Panc1 (cell line): ENCODE measurements around the gene FCMR. TPM values are rescaled to one million over a fixed set of nuclear protein-coding genes. Genes with fewer than 3 reads are reported as not detected.

Experiments used
- ATAC-seq: fragments of 200-7000 bp; cut with Tn5 transposase; 2 replicates; pipeline ENCODE4 v1.9.1; 2020; ENCODE audit warnings: mild to moderate bottlenecking, moderate library complexity
- BruUV-seq: library from RNA; stranded (reverse); fragments of 400-500 nt; replicated peaks from 2 replicates; lab custom pipeline; 2021; lab: Mats Ljungman, UMichigan
- CTCF ChIA-PET: fragments of 300-600 bp; sonication (Branson Sonifier 250); formaldehyde crosslinking; loops from one replicate; lab custom pipeline; 2022; ENCODE audit warnings: antibody characterized with exemption; lab: Charles Lee
- POLR2A ChIA-PET: fragments of 300-600 bp; sonication (Branson Sonifier 250); formaldehyde crosslinking; loops from one replicate; lab custom pipeline; 2022; ENCODE audit warnings: antibody characterized with exemption; lab: Charles Lee
- DNase-seq: peaks from one replicate; pipeline ENCODE4 v3.0.0-alpha.2; 2010; ENCODE audit warnings: low read depth, low spot score
- H3K27ac ChIP-seq: 2 replicates; pipeline ENCODE4 v1.5.1; 2011; ENCODE audit warnings: mild to moderate bottlenecking, low read length, inconsistent platforms
- H3K27me3 ChIP-seq: fragments of 200-500 bp; sonication (Bioruptor generic); 2 replicates; pipeline ENCODE4 v1.6.0; 2014; ENCODE audit warnings: low read length, inconsistent platforms; ENCODE audit not compliant: control insufficient read depth, insufficient read depth
- H3K36me3 ChIP-seq: fragments of 200-500 bp; sonication (Bioruptor generic); 2 replicates; pipeline ENCODE4 v1.5.1; 2014; ENCODE audit warnings: inconsistent platforms, mild to moderate bottlenecking, low read length, moderate library complexity; ENCODE audit not compliant: control insufficient read depth, insufficient read depth
- H3K4me1 ChIP-seq: 2 replicates; pipeline ENCODE4 v1.5.1; 2011; ENCODE audit warnings: inconsistent platforms, mild to moderate bottlenecking, low read length, moderate library complexity; ENCODE audit not compliant: control insufficient read depth, insufficient read depth
- H3K4me3 ChIP-seq, 2 experiments: 2 replicates each; pipeline ENCODE4 v1.5.1; 2011 to 2012; ENCODE audit warnings: low read depth in 2 of 2, low read length in 2 of 2, mild to moderate bottlenecking in 2 of 2, inconsistent platforms in 1 of 2, moderate library complexity in 1 of 2
- H3K9me3 ChIP-seq: fragments of 200-500 bp; sonication (Bioruptor generic); 2 replicates; pipeline ENCODE4 v1.5.1; 2014; ENCODE audit warnings: low read depth, mild to moderate bottlenecking, inconsistent platforms, low read length, moderate library complexity; ENCODE audit not compliant: control insufficient read depth, insufficient read depth
- POLR2AphosphoS5 ChIP-seq: IDR thresholded peaks from 2 replicates; pipeline ENCODE4 v1.6.1; 2012; ENCODE audit warnings: mild to moderate bottlenecking, low read depth, low read length, moderate library complexity
- SIN3A ChIP-seq: IDR thresholded peaks from 2 replicates; pipeline ENCODE4 v1.6.1; 2012; ENCODE audit warnings: low read depth, mild to moderate bottlenecking, low read length, moderate library complexity, borderline replicate concordance; ENCODE audit not compliant: insufficient read depth
- TCF7L2 ChIP-seq: IDR thresholded peaks from 2 replicates; pipeline ENCODE4 v1.6.1; 2011; ENCODE audit warnings: mild to moderate bottlenecking, low read depth, low read length, inconsistent platforms
- in situ Hi-C: cut with HindIII; loops from 2 replicates; pipeline ENCODE4 v1.10.0; 2016; ENCODE audit warnings: low sequenced_read_pairs, low pct_unique_long_range_greater_than_20kb
- intact Hi-C: fragments of 100-400 bp; cut with micrococcal nuclease; formaldehyde crosslinking; loops from one replicate; pipeline ENCODE4 v1.10.0; 2022; ENCODE audit not compliant: unreplicated experiment
- total RNA-seq: library from RNA; stranded (reverse); gene quantifications from one replicate; pipeline ENCODE4 v1.2.1, GENCODE V29; 2021; ENCODE audit not compliant: unreplicated experiment
- TF ChIP-seq, protein P1 (sequence below): fragments of 450-650 bp; IDR thresholded peaks from 2 replicates; pipeline ENCODE4 v1.5.1; 2017; ENCODE audit warnings: mild to moderate bottlenecking
- TF ChIP-seq, protein P2 (sequence below), 2 experiments: IDR thresholded peaks; 2 replicates each; pipeline ENCODE4 v1.6.1; 2011 to 2012; ENCODE audit warnings: low read depth in 2 of 2, control low read depth in 1 of 2, low read length in 1 of 2, mild to moderate bottlenecking in 1 of 2, moderate library complexity in 1 of 2; ENCODE audit not compliant: insufficient read depth in 1 of 2

FCMR gene
- total RNA-seq, 1 experiment from 2014 or later: 0.41 TPM

DNA sequence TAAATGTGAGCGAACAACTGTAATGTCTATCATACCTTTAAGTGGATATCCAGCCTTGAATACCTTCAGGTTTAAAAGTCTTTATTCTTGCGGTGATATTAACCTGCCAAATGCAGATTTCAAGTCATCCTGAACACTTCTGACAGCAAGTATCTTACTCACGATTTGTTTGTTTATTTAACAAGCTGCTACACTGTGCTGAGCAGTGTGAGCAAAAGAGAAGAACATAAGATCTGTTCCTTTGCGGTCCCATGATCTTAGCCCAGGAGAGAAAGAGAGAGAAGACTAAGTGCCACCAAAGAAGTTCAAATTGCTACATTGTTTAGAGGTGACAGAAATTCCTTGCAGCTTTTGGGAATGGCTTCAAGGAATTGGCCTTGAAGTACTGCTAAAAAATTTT lies 34.0 kb downstream of the FCMR start:
- TF ChIP-seq POLR2AphosphoS5 (no peak), TCF7L2 (no peak), SIN3A (no peak)
- TF ChIP-seq, protein P1, sequence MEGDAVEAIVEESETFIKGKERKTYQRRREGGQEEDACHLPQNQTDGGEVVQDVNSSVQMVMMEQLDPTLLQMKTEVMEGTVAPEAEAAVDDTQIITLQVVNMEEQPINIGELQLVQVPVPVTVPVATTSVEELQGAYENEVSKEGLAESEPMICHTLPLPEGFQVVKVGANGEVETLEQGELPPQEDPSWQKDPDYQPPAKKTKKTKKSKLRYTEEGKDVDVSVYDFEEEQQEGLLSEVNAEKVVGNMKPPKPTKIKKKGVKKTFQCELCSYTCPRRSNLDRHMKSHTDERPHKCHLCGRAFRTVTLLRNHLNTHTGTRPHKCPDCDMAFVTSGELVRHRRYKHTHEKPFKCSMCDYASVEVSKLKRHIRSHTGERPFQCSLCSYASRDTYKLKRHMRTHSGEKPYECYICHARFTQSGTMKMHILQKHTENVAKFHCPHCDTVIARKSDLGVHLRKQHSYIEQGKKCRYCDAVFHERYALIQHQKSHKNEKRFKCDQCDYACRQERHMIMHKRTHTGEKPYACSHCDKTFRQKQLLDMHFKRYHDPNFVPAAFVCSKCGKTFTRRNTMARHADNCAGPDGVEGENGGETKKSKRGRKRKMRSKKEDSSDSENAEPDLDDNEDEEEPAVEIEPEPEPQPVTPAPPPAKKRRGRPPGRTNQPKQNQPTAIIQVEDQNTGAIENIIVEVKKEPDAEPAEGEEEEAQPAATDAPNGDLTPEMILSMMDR: no peak
- TF ChIP-seq, protein P2, sequence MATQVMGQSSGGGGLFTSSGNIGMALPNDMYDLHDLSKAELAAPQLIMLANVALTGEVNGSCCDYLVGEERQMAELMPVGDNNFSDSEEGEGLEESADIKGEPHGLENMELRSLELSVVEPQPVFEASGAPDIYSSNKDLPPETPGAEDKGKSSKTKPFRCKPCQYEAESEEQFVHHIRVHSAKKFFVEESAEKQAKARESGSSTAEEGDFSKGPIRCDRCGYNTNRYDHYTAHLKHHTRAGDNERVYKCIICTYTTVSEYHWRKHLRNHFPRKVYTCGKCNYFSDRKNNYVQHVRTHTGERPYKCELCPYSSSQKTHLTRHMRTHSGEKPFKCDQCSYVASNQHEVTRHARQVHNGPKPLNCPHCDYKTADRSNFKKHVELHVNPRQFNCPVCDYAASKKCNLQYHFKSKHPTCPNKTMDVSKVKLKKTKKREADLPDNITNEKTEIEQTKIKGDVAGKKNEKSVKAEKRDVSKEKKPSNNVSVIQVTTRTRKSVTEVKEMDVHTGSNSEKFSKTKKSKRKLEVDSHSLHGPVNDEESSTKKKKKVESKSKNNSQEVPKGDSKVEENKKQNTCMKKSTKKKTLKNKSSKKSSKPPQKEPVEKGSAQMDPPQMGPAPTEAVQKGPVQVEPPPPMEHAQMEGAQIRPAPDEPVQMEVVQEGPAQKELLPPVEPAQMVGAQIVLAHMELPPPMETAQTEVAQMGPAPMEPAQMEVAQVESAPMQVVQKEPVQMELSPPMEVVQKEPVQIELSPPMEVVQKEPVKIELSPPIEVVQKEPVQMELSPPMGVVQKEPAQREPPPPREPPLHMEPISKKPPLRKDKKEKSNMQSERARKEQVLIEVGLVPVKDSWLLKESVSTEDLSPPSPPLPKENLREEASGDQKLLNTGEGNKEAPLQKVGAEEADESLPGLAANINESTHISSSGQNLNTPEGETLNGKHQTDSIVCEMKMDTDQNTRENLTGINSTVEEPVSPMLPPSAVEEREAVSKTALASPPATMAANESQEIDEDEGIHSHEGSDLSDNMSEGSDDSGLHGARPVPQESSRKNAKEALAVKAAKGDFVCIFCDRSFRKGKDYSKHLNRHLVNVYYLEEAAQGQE (IDR thresholded peaks at IDR 0.05; ENCODE audit: insufficient read depth in 1 of 2, low read depth in 2 of 2, low read length in 1 of 2): no peak
- in situ Hi-C loops: no loop called here

DNA sequence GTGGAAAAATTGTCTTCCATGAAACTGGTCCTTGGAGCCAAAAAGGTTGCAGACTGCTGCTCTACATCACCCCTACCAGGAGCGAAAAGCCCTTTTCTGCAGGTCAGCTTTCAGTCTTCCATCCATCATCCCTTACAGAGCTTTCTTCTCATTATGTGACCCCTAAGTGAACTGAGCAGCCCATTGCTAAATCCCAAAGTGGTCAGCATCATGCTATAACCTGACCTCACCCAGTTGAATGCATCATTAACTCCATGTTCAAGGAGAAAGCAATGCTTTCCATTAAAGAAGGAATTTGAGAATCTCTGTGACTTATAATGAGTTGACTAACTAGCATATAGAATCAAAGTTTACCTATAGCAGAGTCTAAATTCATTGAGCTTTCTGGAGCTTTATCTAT lies 34.9 kb downstream of the FCMR start:
- in situ Hi-C loops: no loop called here
- intact Hi-C loops: no loop called here
- DNase-seq (no peak), ATAC-seq (no peak)
- POLR2A ChIA-PET: no interaction called here
- BruUV-seq: no TSS peak
- Histone ChIP-seq H3K27ac (no peak overlapping the region), H3K9me3 (no peaks in the 10 kb centered on the region), H3K4me1 (no peaks in the 10 kb centered on the region), H3K4me3 (no peak overlapping the region), H3K27me3 (peaks cover 17% of the 10 kb centered on the region), H3K36me3 (no peaks in the 10 kb centered on the region)
- CTCF ChIA-PET: no interaction called here
- no peak for TF ChIP-seq POLR2AphosphoS5
- no peak for TF ChIP-seq SIN3A
- TF ChIP-seq, protein P1: no peak
- TF ChIP-seq, protein P2 (IDR thresholded peaks at IDR 0.05; ENCODE audit: insufficient read depth in 1 of 2, low read depth in 2 of 2, low read length in 1 of 2): no peak
- TF ChIP-seq TCF7L2: no peak

More for the DNA sequence above, 34.0 kb downstream of the FCMR start:
- Histone ChIP-seq H3K4me3 (no peak overlapping the region), H3K9me3 (no peaks in the 10 kb centered on the region), H3K36me3 (no peaks in the 10 kb centered on the region), H3K27ac (no peak overlapping the region), H3K27me3 (peaks cover 18% of the 10 kb centered on the region), H3K4me1 (no peaks in the 10 kb centered on the region)
- POLR2A ChIA-PET: no interaction called here
- no TSS peak for BruUV-seq
- no peak for ATAC-seq
- no peak for DNase-seq
- intact Hi-C loops: no loop called here
- CTCF ChIA-PET: no interaction called here
